ENCODE data around the gene POU2F1.
A peak's percentile ranks its signal among the peaks of the same experiment; 100 is the strongest.
"Not testable (repeated sequence)": the region's sequence is repeated elsewhere in the genome, so short reads cannot be mapped to it uniquely, and the experiment has no call there.

POU2F1 gene

DNA sequence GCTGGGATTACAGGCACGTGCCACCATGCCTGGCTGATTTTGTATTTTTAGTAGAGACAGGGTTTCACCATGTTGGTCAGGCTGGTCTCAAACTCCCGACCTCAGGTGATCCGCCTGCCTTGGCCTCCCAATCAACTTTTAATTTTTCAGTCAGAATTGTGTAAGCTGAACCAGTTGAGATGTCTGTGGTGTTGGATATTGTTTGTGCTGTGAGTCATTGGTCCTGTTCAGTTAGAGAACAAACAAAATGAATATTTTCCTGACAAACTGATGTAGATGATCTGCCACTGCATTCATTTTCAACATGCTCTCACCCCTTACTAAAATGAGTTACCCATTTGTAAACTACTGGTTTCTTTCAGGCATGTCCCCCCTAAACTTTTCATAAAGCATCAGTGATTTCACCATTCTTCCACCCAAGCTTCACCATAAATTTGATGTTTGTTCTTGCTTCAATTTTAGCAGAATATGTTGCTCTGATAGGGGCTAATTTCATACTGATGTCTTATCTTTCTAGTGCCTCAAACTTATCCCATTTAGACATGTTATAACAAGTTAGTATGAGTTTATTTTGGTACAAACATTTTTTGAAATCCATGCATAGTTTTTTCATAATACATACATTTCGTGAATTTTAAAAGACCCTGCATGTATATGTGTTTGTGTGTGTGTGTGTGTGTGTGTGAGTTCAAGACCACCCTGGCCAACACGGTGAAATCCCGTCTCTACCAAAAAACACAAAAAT is 15.2 kb upstream of the POU2F1 start:
- not testable (repeated sequence) for DNase-seq (ENCODE audit: low spot score)

DNA sequence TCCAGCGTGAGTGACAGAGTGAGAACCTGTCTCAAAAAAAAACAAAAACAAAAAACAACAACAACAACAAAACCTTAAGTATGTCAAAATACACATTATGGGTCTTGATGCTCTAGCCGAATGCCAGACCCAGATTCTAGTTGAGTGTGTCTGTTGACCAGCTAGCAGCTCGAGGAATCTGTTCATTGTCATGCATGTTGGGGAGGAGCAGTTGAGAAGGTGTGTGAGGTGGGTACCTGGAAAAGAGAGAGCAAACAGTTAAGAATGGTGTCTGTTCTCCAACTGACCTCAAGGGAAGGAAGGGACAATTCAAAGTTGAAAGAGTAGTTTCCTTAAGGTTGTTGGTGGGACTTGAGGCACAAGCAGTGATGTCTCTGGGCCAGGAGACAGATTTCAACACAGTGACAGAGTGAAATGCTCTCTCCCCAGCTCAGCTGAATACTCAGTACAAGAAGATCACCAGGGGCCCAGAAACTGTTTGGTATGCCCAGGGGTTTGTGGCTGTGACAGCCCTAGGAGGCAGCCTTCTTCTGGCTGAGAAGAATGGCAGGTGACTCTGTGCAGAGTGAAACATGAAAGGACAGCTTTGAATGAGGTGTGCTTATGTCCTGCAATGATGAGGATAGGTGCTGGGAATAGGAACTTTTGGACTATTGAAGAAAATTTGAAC is 14.4 kb upstream of the POU2F1 start:
- no peak for DNase-seq (ENCODE audit: low spot score)

DNA sequence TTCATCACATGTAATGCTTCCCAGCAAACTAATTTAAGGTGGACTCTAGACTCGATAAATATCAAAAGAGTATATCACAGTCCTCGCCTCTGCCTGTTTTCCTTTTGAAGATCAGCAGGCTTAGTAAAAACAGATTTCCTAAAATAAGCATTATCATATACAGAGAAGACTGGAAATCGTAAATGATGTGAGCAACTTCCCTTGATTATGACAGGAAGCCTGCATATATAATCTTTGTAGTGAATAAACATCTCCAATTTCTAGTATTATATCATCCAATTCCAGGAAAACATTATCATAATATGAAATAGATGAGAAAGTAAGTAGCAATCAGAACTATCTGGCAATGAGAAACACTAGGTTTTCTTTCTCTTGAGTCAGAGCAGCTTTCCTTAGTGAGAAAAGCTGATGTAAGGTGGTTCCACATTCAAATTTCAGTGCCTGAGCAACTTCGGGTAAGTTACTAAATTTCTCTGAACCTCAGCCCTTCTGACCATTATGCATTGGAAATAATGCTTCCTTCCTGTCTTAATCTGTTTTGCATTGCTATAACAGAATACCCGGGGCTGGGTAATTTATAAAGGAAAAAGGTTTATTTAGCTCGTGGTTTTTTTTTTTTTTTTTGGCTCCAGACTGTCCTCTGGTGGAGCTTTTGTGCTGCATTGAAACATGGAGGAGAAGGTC is 12.6 kb upstream of the POU2F1 start:
- DNase-seq (ENCODE audit: low spot score): no peak

DNA sequence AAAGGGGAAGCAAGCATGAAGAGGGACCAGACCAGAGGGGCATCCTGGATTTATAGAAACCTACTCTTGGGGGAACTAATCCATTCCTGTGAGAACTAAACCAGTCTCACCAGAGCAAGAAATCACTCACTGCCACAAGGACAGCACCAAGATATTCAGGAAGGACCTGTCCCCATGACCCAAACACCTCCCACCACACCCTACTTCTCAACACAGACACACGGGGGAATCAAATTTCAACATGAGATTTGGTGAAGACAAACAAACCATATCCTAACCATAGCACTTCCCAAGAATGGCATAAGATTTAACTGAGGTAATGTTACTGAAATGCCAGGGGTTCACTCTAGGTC is 12.1 kb upstream of the POU2F1 start:
- no peak for DNase-seq (ENCODE audit: low spot score)

DNA sequence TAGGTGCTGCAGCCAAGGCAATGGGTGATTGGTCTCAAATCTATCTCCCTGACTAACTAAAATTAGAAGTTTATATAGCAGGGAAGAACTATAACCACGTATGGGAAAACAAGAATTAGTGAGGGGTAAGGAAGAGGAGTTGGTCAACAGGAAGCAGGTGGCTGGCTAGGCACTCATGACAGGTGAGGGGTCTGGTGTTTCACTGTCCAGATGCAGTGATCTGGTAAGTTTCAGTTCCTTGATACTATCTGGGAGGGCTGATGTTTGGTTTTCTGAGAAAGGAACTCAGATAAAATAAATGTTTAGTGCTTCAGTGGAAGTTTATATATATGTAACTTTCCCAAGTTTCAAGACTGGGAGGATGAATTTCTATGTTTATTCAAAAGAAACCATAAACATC is 11.6 kb upstream of the POU2F1 start:
- no peak for DNase-seq (ENCODE audit: low spot score)

DNA sequence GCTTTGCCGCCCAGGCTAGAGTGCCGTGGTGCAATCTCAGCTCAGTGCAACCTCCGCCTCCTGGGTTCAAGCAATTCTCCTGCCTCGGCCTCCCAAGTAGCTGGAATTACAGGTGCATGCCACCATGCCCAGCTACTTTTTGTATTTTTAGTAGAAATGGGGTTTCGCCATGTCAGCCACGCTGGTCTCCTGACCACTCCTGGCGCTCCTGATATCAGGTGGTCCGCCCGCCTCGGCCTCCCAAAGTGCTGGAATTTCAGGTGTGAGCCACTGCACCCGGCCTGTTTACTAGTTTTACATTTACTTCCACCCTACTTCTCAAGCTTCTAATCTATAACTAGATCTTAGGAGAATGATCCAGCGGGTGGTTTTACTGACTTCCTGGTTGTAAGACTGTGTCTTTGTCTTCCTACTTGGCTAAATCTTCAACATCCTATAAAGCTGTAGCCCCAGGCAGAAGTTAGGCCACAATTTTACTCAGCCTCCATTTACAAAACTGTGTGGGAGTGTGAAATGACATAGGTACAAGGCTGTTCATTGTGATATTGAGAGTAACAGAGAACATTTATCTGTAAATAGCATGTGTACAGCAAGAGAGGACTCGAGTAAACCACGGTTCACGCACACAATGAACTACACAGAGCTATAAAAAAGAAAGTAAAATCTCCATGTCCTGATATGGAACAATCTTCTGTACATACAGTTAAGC is 9.6 kb upstream of the POU2F1 start:
- no peak for DNase-seq (ENCODE audit: low spot score)

DNA sequence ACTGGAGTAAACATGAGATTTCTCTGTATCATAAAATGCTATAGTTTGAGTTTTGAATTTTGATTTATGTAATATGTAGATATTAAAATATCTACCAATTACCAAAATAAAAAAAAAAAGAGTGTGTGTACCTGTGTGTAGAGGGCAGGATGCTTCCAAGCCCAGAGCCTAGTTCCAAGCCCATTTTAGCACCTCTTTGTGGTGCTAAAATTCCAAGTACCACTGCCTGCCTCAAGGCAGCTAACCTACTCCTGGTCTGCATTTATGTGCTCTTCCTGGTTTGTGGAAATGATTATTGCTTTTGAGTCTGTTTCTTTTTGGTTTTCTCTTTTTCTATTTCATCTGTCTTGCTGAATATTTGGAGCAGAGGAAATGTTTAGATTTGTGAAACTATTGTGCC is 8.7 kb upstream of the POU2F1 start:
- no peak for DNase-seq (ENCODE audit: low spot score)

DNA sequence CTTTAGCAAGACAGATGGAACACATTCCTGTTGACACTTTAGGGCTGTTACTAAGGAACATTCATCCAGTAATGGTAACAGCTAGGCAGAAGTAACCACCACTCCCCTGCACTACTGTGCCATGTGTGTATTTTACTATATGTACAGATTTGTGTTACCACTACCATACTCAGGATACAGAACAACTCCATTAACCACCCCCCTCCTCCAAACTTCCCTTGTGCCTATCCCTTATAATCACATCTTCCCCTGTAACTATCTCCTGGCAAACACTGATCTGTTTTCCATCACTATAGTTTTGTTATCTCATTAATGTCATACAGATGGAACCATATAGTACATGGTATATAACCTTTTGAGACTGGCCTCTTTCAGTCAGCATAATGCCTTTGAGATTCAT is 3.9 kb upstream of the POU2F1 start:
- DNase-seq (ENCODE audit: low spot score): no peak

DNA sequence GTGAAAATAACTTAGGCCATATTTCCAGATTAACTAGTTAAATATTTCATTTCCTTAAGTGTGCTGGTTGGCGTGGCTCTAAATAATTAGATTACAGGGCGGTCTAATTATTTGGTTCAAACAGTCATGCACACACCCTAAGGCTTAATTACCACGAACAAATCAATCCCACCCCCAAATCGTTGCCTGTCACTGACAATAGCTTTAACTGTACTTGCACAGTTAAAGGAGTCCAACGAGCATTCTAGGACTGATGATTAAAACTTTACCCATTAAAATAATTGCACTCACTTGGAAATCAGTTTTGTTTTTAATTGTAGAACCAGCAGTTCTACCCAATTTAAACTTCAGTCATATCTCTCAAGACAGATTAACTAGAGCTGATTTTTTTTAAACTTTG is 1.5 kb upstream of the POU2F1 start:
- DNase-seq (ENCODE audit: low spot score): no peak

DNA sequence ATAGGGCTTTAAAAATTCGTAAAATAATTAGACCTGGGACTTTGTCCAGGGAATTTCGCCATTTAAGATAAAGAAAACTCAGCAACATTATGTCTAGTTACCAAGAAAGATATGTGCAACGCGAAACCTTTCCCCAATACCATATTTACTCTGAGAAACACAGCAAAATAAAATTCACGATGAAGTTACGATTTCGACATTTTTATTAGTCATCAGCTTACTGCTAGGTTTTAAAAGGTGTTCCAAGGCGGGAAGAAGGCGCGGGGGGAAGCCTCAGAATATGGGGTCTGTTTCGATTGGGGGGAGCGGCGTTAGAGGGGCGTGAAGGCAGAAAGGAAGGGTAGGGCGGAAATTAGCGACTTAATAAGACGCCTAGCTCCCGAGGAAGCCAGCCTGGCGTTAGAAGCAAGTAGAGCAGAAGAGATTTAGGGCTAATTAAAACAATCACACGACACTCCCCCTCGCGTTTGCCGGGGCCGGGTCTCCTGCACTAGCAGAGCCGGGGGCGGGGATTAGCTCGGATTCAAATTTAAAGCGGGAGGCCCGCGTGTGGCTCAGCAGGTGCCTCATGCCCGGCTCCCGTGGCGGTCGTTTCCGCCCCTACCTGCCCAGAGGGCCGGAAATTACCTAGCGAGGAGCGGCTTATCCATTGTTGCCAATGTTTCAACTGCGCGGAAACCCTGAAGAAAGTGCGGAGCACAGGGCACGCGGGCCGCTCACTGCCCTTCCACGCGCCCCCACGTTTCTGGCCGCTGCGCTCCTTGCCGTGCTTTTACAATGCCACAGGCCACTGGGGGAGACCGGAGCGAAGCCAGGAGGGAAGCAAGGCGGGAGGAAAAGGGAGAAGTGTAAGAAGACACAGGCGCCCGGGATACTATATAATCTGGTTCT is 795 bp upstream of the POU2F1 start:
- DNase-seq (ENCODE audit: low spot score): no peak

DNA sequence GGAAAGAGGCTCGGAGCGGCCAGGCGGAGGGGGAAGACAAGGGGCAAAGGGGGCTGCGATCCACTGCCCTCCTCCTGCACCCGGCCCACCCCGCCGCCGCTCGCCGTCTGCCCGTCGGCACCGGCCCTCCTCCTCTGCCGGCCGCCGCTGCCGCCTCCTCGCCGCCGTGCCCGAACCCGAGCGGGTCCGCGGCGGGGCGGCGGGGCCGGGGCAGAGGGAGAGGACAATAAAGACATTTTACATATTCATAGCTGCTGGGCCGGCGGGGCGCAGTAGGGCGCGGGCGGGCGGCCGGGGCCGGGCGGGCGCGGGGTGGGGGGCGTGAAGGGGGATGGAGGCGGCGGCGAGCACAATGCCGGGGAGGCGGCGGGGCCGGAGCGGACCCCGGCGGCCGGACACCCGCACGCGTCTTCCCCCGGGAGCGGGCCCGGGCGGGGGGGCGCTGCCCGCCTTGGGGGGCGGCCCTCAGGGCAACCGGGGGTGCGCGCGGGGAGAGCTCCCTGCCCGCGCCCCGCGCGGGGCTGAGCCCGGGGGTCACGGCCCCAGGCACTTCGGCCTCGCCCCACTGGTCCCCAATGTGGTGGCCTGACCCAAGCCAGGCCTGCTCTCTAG is 546 bp downstream of the POU2F1 start:
- no peak for DNase-seq (ENCODE audit: low spot score)

DNA sequence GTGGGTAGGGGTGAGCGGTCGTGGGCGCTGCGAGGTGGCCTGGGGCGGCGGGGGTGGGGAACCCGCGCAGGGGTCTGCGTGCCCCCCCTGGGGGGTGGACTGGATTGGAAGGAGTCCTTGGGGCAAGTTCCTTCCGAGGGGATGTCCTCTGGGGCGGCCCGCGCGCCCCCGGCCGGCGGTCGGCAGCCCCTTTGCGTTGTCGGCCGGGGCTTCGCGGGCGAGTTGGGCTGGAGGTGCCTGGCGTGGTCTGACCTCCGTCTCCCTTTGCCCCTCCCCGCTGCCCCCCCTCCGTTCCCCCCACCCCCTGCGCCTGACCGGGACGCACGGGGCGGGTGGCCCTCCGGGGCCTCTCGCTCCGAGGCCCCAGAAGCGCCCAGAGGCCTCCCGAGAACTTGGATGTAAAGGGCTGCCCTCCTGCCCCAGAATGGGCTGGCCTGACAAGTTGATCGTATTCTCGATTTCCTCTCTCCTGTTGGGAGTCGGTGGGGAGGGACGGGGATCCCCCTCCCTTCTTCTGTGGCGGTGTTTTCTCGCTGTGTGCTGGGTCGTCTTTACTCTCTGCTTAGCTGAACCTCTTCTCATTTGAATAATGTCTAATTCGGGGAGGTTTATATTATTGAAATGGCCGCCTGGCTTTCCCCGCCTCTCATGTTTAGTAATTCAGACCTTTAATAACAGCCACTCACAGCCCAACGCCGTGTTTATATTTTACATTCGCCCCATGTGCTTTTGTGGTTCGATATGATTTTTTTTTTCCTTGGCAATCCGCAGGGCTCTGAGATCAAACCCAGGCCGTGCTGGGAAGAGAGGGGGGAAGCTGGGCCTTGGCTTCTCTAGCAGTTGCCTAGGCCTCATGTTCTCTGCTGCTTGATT is 1.3 kb downstream of the POU2F1 start:
- DNase-seq (ENCODE audit: low spot score): peak; percentile 90

DNA sequence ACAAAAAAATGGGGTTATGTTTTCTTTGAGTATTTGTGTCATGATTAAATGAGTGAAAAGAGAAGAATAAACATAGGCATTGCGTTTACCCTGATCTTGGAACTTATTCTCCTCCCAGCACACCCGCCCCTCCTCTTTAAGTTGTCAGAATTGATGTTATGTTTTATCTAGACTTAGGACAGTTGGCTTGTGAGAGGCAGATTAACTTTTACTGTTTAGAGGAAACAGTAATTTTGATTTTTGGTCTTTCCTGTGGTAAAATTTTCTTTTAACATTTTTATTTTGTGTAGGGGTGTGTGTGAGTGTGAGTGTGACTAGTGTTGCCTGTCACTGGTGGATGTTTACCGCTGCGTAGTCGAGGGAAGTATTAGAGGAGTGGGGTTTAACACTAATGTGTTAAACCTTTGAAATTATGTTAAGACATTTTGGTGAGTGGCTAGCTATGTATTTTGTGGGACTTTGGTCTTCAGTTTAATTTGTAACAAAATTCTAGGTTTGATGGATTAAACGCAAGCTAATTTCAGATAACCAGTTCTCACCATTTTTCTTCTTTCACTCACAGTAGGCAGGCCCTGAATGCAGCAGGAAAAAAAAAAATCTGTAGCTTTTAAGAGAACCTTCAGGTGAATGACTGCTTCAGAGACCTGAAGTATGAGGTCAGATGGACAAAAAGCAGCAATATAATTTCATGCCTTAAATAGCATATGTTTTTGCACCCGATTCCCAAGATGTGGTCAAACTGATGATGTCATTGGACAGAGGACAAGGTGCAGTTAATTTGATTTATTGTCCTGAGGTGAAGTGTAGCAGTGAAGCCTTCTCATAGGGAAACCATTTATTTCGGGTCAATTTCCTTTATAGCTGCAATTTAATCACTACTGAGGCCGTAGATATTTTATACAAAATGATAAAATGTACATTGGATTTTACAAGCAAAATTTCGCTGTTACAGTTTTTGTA is 2.7 kb downstream of the POU2F1 start:
- peak; percentile 34 for DNase-seq (ENCODE audit: low spot score)

DNA sequence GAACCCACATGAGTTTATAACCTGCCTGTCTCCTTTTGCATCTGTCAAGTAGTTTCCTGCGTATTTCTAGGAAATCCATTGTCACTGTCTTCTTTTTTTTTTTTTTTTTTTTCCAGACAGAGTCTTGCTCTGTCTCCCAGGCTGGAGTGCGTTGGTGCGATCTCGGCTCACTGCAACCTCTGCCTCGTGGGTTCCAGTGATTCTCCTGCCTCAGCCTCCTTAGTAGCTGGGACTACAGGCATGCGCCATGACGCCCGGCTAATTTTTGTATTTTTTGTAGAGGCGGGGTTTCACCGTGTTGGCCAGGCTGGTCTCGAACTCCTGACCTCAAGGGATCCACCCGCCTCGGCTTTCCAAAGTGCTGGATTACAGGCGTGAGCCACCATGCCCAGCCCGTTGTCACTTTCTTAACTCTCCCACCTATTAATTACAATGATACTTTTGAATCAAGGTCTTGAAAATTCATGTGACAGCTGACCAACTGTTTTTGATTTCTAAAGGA is 4.1 kb downstream of the POU2F1 start:
- not testable (repeated sequence) for DNase-seq (ENCODE audit: low spot score)

DNA sequence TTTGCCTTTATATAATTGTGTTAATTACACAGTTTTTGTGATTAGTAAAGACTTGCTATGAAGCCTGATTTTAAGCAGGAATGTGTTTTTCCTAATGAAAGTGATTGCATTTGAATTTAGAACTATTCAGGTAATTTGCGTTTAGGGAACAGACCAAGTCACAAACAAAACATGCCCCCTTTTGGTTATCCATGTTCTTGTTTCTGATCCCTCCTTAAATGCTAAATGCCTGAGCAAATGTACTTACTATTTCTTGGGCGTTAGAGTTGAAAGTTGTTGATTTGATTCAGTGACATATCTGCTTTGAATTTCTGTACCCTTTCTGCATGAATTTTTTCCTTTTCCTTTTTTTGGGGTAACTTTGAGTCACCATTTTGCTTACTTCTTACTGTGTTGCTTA is 5.2 kb downstream of the POU2F1 start:
- no peak for DNase-seq (ENCODE audit: low spot score)

DNA sequence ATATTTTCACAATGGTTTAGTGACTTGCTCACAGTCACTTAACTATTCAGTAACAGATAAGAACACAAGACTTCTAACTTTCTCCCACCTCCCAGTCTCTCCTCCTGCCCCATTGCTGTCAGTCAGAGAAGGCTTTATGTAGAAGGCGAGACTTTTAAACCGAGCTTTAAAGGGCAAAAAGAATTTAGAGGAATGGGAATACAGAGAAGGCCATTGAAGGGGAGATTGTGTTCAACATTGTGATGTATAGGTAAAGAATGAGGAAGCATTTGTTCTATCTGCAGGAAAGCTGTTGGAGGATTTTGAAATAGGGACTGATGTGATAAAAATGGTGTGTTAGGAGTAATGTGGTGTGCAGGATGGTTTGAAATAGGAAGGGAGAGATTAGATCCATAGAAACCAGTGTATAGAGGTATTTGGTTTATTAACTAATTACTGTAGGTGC is 7.3 kb downstream of the POU2F1 start:
- DNase-seq (ENCODE audit: low spot score): no peak

DNA sequence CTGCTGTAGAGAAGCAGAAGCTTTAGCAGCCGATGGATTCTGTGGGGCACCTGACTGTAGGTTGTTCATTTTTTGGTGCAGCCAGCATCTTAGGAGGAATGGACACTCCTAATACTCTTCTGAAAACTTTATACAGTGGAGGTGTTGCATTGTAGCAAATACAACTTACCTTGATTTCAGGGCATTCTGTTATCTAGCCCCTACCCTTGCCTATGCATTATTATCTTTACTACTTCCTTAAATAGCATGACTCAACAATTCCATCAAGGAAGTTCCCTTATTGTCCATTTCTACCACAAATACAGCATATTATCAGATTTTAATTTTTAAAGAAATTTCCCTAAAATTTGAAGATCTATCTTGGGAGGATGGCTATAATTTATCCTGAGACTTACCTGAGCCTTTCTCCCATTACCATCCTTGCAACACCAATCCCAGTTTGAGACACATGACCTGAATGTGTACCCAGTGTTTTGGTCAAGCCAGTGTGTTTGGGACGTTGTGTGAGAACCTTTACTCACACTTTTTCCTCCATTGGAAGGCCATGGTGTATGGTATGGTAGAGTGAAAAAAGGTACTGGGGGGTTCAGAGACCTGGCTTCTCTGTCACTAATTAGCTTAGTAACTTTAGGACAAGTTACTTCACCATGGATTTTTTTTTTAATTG is 9.2 kb downstream of the POU2F1 start:
- DNase-seq (ENCODE audit: low spot score): no peak

DNA sequence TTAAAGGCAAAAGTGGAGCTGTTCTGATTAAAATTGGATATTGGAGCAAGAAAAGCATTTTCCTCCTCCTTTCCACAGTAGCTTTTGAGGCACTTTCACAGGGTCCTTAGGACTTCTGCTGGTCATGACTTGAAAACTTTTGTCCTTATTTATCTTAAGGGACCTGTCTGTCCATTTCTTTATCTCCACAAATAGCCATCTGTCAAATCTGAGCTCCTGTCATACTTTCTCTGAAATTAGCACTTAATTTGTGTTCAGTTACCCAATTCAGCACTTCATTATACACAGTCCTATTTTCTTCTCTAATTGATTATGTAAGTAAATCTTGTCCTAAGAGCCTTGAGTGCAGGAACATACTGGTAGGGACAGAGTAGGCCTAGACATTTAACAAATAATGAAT is 9.8 kb downstream of the POU2F1 start:
- DNase-seq (ENCODE audit: low spot score): no peak
